SU-DHL-6 (cell line): Measurements from ENCODE around the gene ZNF45.
A peak's percentile ranks its signal among the peaks of the same experiment; 100 is the strongest.
"Not testable (repeated sequence)": the region's sequence is repeated elsewhere in the genome, so short reads cannot be mapped to it uniquely, and the experiment has no call there.

Experiments used
- H2AFZ ChIP-seq: fragments of 200-600 bp; sonication (generic); 2 replicates; pipeline ENCODE4 v1.6.1; 2014; ENCODE audit warnings: low read depth, mild to moderate bottlenecking, moderate library complexity, mixed read lengths, antibody characterized with exemption, low read length; ENCODE audit not compliant: severe bottlenecking
- H3F3A ChIP-seq: fragments of 200-600 bp; shearing (Covaris generic); 2 replicates; pipeline ENCODE4 v1.6.0; 2016; ENCODE audit warnings: antibody characterized with exemption, mild to moderate bottlenecking; ENCODE audit not compliant: insufficient read depth
- H3K27ac ChIP-seq: fragments of 200-600 bp; sonication (generic); 2 replicates; pipeline ENCODE4 v1.5.1; 2016; ENCODE audit warnings: low read depth, mild to moderate bottlenecking, low read length, moderate library complexity, mixed read lengths
- H3K27me3 ChIP-seq: fragments of 200-600 bp; sonication (generic), shearing (Covaris generic); 2 replicates; pipeline ENCODE4 v1.6.0; 2014; ENCODE audit warnings: mild to moderate bottlenecking, low read length
- H3K36me3 ChIP-seq: fragments of 200-600 bp; sonication (generic); 2 replicates; pipeline ENCODE4 v1.6.1; 2014; ENCODE audit warnings: mild to moderate bottlenecking, low read length, mixed read lengths
- H3K4me2 ChIP-seq: fragments of 300-600, 200-600 bp; shearing (Covaris generic), sonication (generic); 2 replicates; pipeline ENCODE4 v1.6.0; 2014; ENCODE audit warnings: low read length, low read depth, mild to moderate bottlenecking; ENCODE audit not compliant: poor library complexity, severe bottlenecking
- H3K4me3 ChIP-seq: fragments of 200-600 bp; sonication (generic); 2 replicates; pipeline ENCODE4 v1.5.1; 2014; ENCODE audit warnings: antibody characterized with exemption, low read length, mild to moderate bottlenecking, mixed read lengths; ENCODE audit not compliant: insufficient read depth, poor library complexity, severe bottlenecking
- H3K79me2 ChIP-seq: fragments of 200-600 bp; sonication (generic); 2 replicates; pipeline ENCODE4 v1.6.1; 2014; ENCODE audit warnings: mild to moderate bottlenecking, low read length, moderate library complexity; ENCODE audit not compliant: insufficient read depth
- H3K9ac ChIP-seq: fragments of 200-600 bp; sonication (generic); 2 replicates; pipeline ENCODE4 v1.7.0; 2014; ENCODE audit warnings: mild to moderate bottlenecking, low read length
- H3K9me2 ChIP-seq: fragments of 200-600 bp; sonication (generic); replicated peaks from 2 replicates; pipeline ENCODE4 v1.6.1; 2014; ENCODE audit warnings: low read length; ENCODE audit not compliant: insufficient read depth
- H3K9me3 ChIP-seq: fragments of 200-600 bp; sonication (generic); 2 replicates; pipeline ENCODE4 v1.6.1; 2014; ENCODE audit warnings: low read length, mixed read lengths; ENCODE audit not compliant: insufficient read depth
- H4K20me1 ChIP-seq: fragments of 200-600 bp; sonication (generic); 2 replicates; pipeline ENCODE4 v1.6.1; 2014; ENCODE audit warnings: low read depth, mild to moderate bottlenecking, antibody characterized with exemption, low read length, moderate library complexity, mixed read lengths
- EZH2phosphoT487 ChIP-seq: fragments of 200-600 bp; sonication (generic), shearing (Covaris generic); conservative IDR thresholded peaks from 2 replicates; pipeline ENCODE4 v1.6.1; 2018; ENCODE audit warnings: mild to moderate bottlenecking, antibody characterized with exemption, low read length, moderate library complexity, mixed read lengths
- TF ChIP-seq, protein P1 (sequence below): fragments of 200-600 bp; sonication (generic); IDR thresholded peaks from one replicate; pipeline ENCODE4 v1.5.1; 2017; ENCODE audit warnings: antibody characterized with exemption, mild to moderate bottlenecking, low read length, moderate library complexity; ENCODE audit not compliant: insufficient read depth, poor library complexity, severe bottlenecking

Gene ZNF45

DNA sequence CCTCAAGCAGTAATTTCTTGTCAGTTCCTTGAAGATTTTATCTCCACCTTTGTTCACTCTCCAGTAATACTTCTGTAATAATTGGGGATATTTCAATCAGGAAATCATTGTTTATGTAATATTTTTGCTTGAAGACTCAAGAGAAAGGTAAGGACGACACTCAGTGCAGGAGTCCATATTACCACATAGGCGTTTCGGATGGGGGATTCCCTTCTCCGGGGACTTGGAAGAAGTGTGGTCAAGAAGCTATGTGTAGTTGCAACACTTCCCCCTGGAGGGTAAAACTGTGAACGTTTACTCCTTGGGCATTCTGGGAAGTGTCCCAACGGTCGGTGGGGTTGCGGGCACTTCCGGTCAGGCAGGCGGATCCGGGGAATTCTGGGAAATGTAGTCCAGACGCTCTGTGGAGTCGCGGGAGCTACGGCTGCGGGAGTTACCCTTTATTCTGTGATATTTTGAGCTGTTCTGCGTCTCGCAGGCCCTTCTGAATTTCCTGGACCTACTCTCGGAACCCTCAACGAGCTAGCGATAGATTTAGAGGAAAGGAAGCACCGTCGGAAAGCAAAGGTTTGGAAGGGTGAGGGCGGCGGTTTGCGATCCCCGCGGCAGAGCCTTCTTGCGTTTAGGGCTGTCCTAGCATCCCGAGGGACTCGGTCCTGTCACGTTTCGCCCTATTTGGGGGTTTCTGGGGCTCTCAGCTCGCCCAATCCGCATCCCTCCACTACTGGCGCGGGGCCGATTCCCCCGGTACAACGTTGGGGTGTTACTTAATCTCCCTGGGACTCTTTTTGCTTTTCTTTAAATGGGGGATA, 16.0 kb upstream of the ZNF45 start, which contains the start of gene ZNF221:
Gene ZNF221 (plus strand): TSS at position 395 of the 812 bp plus-strand sequence. CDS start 11,499 bp downstream, outside the sequence.
- peaks cover 10% of the 10 kb centered on the region; the same call in 1 of the 2 replicates for H3K9me3 ChIP-seq
- no peaks in the 10 kb centered on the region for H3K36me3 ChIP-seq
- H3K27ac ChIP-seq: no peak within 1 kb of the TSS
- H3K4me2 ChIP-seq: peak within 1 kb of the TSS; percentile 46
- peak within 1 kb of the TSS; percentile 48 for H3K4me3 ChIP-seq
- H3K27me3 ChIP-seq: no peaks in the 10 kb centered on the region; the same call in 1 of the 2 replicates
- H3F3A ChIP-seq: no peaks in the 10 kb centered on the region
- no peaks in the 10 kb centered on the region for H4K20me1 ChIP-seq
- peak within 1 kb of the TSS; percentile 41 for H3K9ac ChIP-seq
- TF ChIP-seq, protein P1, sequence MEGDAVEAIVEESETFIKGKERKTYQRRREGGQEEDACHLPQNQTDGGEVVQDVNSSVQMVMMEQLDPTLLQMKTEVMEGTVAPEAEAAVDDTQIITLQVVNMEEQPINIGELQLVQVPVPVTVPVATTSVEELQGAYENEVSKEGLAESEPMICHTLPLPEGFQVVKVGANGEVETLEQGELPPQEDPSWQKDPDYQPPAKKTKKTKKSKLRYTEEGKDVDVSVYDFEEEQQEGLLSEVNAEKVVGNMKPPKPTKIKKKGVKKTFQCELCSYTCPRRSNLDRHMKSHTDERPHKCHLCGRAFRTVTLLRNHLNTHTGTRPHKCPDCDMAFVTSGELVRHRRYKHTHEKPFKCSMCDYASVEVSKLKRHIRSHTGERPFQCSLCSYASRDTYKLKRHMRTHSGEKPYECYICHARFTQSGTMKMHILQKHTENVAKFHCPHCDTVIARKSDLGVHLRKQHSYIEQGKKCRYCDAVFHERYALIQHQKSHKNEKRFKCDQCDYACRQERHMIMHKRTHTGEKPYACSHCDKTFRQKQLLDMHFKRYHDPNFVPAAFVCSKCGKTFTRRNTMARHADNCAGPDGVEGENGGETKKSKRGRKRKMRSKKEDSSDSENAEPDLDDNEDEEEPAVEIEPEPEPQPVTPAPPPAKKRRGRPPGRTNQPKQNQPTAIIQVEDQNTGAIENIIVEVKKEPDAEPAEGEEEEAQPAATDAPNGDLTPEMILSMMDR: no peak
- TF ChIP-seq EZH2phosphoT487: no peak
- peak within 1 kb of the TSS; percentile 78 for H2AFZ ChIP-seq
- no peaks in the 10 kb centered on the region for H3K9me2 ChIP-seq
- no peaks in the 10 kb centered on the region for H3K79me2 ChIP-seq

DNA sequence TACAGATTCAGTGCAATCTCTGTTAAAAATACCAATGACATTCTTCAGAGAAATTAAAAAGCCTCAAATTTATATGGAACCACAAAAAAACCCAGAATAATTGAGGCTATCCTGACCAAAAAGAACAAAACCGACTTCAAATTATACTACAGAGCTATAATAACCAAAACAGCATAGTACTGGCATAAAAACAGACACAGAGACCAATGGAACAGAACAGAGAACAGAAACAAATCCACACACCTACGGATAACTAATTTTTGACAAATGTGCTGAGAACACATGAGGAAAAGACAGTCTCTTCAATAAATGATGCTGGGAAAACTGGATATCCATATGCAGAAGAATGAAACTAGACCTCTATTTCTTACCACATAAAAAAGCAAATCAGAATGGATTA, 14.7 kb upstream of the ZNF45 start:
- H3K36me3 ChIP-seq, H3F3A ChIP-seq, H3K27me3 ChIP-seq, H3K4me3 ChIP-seq, H3K9me3 ChIP-seq, H3K9ac ChIP-seq, H3K9me2 ChIP-seq, H2AFZ ChIP-seq, H3K27ac ChIP-seq, H3K79me2 ChIP-seq, H3K4me2 ChIP-seq, H4K20me1 ChIP-seq: not testable (repeated sequence)

- not testable (repeated sequence) for H3K27ac ChIP-seq, H3K9me3 ChIP-seq, H3K79me2 ChIP-seq, H2AFZ ChIP-seq, H3K9ac ChIP-seq, H3K4me2 ChIP-seq, H4K20me1 ChIP-seq, H3K9me2 ChIP-seq, H3F3A ChIP-seq, H3K4me3 ChIP-seq, H3K36me3 ChIP-seq, H3K27me3 ChIP-seq
Observed at GRCh38 chr19:43947412-43947811, 12.3 kb upstream of the ZNF45 start.

GRCh38 chr19:43941209-43941608, 6.1 kb upstream of the ZNF45 start:
- H3K4me3 ChIP-seq: no peak overlapping the region
- no peak overlapping the region for H2AFZ ChIP-seq
- H3K27ac ChIP-seq: no peak overlapping the region
- no peaks in the 10 kb centered on the region for H3K79me2 ChIP-seq
- H4K20me1 ChIP-seq: no peaks in the 10 kb centered on the region
- H3K4me2 ChIP-seq: no peak overlapping the region
- TF ChIP-seq, protein P1: no peak
- TF ChIP-seq EZH2phosphoT487: no peak
- no peaks in the 10 kb centered on the region for H3F3A ChIP-seq
- H3K27me3 ChIP-seq: no peaks in the 10 kb centered on the region
- H3K9ac ChIP-seq: no peak overlapping the region
- no peaks in the 10 kb centered on the region for H3K9me2 ChIP-seq
- 0 out of 2 replicates have a peak, but pooled peaks cover 2% of the 10 kb centered on the region for H3K36me3 ChIP-seq
- H3K9me3 ChIP-seq: peaks cover 7% of the 10 kb centered on the region
